ENCODE results near the gene BICC1.

The BICC1 gene

DNA sequence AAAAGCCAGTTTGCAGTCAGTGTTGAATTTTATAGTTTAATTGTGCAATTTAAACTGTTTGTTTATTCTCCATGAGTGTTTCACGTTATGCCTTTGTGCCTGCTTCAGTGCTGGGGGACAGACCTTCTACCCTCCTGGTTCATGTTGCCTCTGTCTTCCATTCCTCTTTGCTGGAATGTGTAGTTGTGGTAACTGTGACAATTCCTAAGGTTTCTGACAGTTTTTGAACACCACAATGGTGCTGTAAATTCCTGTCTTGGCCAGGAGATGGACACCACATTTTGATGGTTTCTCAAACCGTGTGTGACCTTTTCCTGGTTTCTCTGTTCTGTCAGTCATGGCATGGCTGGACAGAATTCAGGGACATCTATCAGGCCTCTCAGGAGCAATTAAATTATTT lies 201.7 kb downstream of the BICC1 start:
- no peak for DNase-seq

GRCh38 chr10:58715061-58715460 lies 202.4 kb downstream of the BICC1 start:
- DNase-seq, result no peak

GRCh38 chr10:58718596-58718995 lies 205.9 kb downstream of the BICC1 start:
- no peak for DNase-seq

GRCh38 chr10:58721601-58722281 lies 209.1 kb downstream of the BICC1 start:
- no peak for DNase-seq

DNA sequence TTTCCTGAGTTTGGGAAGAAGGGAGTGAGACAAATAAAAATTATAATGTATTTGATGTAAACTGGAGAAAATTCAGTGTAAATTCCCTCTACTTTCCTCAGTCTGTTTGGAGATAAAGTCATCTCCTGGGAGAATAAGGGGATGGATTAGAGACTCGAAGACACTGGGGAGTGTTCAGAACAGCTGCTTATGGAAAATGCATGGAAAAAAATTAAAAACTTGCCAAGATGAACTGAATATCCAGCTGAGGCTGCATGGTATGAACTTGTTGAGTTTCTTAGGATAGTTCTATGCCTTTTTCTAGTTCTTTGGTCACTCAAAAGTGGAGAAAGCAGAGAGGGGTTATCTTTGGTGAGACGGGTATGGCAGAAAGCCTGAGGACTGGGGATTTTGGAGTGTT lies 210.5 kb downstream of the BICC1 start:
- DNase-seq, result no peak

- DNase-seq, result no peak
Measured at GRCh38 chr10:58723966-58724365, 211.3 kb downstream of the BICC1 start.

GRCh38 chr10:58724781-58725180 lies 212.1 kb downstream of the BICC1 start:
- DNase-seq, result no peak

GRCh38 chr10:58725901-58726300 lies 213.2 kb downstream of the BICC1 start:
- DNase-seq, result no peak

DNA sequence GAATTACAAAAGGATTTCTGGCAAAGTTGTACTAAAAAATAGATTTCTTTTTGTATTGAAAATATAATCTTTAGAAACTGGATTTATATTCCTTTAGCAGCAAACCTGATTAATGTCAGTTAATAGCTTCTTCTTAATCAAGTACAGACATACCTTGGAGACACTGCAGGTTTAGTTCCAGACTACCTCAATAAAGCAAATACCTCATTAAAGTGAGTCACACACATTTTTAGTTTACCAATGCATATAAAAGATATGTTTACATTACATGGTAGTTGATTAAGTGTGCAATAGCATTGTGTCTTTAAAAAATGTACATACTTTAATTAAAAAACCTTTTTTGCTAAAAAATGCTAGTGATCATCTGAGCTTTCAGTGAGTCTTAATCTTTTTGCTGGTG lies 215.0 kb downstream of the BICC1 start:
- no peak for DNase-seq

DNA sequence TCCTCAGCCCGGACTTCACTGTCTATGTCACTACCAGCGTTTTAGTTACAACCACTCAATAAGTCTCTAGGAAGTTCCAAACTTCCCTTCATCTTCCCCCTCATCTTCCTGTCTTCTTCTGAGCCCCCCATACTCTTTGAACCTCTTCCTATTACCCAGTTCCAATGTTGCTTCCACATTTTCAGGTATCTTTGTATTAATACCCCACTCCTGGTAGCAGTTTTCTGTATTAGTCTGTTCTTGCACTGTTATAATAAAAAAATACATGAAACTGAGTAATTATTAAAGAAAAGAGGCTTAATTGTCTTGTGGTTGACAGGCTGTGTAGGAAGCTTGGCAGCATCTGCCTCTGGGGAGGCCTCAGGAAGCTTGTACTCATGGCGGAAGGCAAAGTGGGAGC lies 218.6 kb downstream of the BICC1 start:
- no peak for DNase-seq

DNA sequence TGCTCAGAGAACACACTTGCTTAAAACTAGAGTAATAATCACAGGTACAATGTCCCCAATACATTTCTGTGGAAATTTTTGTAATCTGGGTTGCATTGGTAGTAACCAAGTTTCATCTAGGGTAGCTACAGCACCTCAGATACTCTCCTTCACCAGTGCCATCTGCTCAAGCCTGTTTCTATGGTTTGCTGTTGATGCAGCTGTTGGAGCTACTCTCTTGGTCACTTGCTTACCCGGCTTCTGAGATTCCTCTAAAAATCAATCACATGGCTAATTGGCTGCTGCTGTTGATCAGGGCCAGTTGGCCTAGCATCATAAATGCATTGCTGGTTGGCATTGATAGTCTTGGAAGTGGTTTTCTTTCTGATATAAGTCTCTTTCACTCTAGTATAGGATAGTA lies 220.8 kb downstream of the BICC1 start:
- no peak for DNase-seq

DNA sequence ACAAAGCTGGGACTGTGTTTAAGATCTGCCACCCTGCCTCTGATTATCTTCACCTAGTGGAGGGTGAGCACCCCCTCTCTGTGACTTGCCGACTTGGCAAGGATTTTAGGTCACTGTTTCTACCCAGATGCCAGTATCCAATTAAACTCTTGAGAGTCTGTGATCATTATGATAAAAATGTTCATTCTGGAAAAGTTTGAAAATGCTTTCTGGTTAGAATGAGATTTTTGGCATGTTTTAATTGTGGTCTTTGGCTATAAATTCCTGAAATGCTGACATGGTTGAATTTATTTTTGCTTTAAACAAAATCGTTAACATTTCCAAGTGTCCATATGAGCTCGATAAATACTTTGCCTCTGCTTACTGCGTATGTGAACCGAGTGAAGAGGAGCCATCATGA lies 221.4 kb downstream of the BICC1 start:
- no peak for DNase-seq

DNA sequence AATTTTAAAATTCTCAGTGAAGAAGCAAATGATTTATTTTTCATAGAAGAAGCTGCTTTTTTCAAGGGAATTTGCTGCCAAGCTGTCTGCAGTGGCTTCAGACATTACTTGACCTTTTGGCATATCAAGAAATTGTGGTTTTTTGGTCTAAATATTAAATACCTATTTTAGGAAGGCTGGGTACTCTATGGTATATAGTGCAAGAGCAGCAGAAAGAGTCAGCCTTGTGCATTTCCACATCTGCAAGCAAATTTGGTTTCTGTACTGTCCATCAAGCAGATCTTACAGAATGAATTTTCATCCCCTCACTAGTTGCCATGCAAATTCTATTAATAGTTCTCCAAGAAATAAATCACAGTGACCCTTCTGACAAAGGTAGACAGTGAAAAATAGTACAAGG lies 222.0 kb downstream of the BICC1 start:
- DNase-seq, result no peak

DNA sequence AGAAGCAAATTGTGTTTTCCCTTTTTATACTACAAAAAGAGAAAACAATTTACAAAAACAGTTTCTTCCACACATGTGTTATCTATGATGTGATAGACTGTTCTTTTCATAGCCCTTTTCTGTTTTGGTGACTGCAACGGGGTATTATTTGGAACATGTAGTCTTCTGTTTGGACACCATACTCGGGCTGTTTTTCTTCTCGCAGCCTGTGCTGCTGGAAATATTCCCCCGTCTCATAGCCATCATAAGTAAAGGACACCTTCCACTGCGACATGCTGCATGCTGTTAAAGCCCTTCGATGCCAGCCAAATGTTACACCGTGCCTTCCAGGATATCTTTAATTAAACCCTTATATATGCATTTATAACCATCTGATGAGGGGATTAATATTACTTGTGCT lies 222.4 kb downstream of the BICC1 start:
- no peak for DNase-seq

DNA sequence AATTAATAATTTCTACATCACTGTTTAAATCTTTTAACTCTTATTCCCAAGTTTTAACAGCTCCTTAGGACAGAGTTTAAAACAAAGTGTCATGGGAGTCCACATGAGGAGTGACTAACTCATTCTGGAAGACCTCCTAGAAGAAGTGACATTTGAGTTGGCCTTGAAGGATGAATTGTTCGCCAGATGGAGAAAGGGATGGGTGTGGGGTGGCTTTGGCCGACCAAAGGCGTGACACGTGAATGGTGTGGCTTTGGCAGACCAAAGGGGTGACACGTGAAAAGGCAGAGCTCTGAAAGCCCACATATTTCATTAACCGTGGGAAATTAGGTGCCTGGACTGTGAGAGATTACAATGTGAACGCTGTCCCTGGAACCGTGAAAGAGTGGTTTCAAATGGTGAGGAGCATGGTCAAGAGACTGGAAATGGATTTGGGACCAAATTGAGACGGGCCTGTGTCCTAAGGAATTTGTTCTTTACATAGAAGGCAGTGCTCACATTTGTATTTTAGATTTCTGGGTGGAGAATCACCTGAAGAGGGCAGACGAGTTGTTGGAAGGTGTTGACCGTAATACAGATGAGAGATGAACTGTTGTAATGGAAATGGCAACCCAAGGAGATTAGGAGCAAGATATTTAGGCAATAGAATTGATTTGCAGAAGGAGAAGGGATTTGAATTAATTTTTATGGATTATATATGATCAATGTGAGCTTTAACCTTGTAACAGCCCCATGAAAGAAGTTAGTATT lies 228.1 kb downstream of the BICC1 start:
- no peak for DNase-seq

DNA sequence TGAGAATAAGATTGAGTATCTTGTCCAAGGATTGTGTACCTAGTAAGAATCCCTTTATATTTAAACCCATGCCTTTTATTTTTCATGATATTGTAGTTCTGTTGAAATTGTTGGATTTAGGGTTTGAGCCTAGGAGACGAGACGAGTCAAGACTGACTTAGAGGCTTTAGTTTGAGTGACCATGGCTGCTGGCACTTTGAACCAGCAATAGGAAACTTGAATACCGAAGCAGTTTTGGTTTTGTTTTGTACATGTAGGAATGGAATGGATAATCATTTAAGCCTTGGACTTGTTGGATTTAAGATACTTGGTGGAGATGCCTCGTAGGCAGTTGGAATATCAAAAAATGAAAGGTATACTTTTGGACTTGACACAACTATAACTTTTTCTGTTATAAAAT lies 229.0 kb downstream of the BICC1 start:
- no peak for DNase-seq

GRCh38 chr10:58742141-58742540 lies 229.5 kb downstream of the BICC1 start:
- DNase-seq, result no peak

- DNase-seq, result no peak
Measured at GRCh38 chr10:58743466-58744115, 230.9 kb downstream of the BICC1 start.

DNA sequence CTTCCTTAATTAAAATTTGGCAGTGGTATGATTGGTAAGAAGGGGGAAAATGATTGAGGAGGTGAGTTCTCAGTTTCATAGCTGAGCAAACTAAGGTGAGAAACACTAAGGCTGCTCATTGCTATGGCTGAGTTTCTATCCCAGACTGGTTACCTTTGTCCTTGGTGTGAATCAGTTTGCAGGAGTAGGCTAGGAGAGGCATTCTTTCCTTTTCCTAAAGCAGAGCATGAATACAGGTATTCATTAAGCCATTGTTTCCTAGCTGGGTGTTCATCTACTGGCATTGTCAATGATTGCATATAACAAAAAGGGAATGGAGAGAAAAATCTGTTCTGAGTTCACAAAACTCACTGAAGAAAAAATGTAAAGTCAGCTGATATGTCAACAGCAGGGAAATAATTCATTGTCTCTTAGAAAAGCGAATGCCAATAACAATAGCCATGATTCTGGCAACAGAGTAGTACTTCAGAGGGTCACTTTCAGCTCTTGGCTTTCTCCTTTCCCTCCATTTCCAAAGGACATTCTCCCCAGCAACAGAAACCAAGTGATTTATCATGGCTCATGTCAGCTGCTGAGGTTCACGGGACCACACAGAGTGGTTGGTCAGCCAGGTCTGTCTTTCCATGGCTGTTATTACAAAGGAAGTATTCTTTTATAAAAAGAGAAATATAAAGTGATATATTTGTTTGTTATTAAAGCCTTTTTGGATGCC lies 234.0 kb downstream of the BICC1 start:
- no peak for DNase-seq

DNA sequence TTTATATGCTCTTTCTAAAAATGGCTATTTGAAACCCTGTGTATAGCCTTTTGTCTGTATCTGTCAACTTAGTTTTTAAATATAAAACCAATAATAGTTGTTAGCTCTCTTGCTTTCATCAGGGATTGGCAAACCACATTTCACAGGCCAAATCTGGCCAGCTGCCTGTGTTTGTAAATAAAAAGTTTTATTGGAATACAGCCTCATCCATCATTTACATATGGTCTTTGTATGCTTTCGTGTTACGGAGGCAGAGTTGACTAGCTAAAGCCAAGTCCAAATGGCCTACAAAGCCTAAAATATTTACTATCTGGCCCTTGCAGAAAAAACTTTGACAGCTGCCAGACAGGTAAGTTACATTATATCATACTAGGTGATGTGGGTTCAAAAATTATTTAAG lies 235.0 kb downstream of the BICC1 start:
- DNase-seq, result no peak

DNA sequence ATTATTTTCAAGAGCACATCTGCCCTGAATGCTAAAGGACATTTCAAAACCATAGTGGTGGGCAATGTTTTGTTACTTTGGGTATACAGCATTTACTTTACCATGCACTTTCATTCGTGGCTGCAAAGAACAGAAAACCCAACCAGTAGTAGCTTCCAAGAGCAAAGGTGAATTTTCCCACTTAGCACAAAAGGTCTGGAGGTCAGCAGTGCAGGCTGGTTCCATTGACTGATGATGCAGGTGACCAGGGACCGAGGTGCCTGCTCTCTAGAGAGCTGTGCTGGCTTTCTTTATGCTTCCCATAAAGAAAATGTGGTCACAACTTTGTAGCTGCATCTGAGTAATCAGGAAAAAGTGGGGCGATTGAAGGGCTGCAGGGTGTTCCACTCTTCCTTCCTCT lies 240.0 kb downstream of the BICC1 start:
- DNase-seq, result no peak

DNA sequence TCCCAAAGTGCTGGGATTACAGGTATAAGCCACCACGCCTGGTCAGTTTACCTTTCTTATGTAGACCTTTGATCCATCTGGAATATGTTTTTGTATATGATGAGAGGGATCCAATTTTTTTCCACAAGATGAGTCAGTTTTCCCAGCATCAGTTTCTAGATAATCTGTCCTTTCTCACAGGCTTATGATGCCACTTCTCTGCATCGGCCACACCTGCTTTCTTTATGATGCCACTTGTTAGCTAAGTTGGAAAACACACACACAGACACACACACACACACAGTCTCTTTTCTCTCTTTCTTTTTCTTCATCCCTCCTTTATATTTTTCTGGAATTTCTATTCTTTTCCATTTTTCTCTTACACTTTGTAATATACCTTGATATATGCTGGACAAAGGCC lies 240.8 kb downstream of the BICC1 start:
- DNase-seq, result no peak

- DNase-seq, result no peak
Measured at GRCh38 chr10:58754469-58755339, 242.0 kb downstream of the BICC1 start.
